Nephron progenitor cell (in vitro differentiated cells): ENCODE results near the gene APCDD1.
A peak's percentile ranks its signal among the peaks of the same experiment; 100 is the strongest.

Source experiments
- DNase-seq: peaks from one replicate; pipeline ENCODE4 v3.0.0; 2021
- H3K27ac Mint-ChIP-seq: 2 replicates; pipeline ENCODE4 v1.8.0; 2021; ENCODE audit warnings: mild to moderate bottlenecking, moderate library complexity, mixed read lengths
- H3K27me3 Mint-ChIP-seq: 2 replicates; pipeline ENCODE4 v1.8.0; 2021; ENCODE audit warnings: mild to moderate bottlenecking, low read depth, mixed read lengths; ENCODE audit not compliant: poor library complexity
- H3K36me3 Mint-ChIP-seq: 2 replicates; pipeline ENCODE4 v1.8.0; 2021; ENCODE audit warnings: low read depth, mixed read lengths
- H3K4me1 Mint-ChIP-seq: 2 replicates; pipeline ENCODE4 v1.8.0; 2021; ENCODE audit warnings: mixed read lengths
- H3K4me3 Mint-ChIP-seq: 2 replicates; pipeline ENCODE4 v1.8.0; 2021; ENCODE audit warnings: mild to moderate bottlenecking, moderate library complexity, mixed read lengths
- H3K9me3 Mint-ChIP-seq: 2 replicates; pipeline ENCODE4 v1.8.0; 2021; ENCODE audit warnings: mild to moderate bottlenecking, moderate library complexity, mixed read lengths
- CTCF ChIP-seq: fragments of 200-600 bp; sonication (generic); IDR thresholded peaks from 2 replicates; pipeline ENCODE4 v1.5.0; 2021; ENCODE audit warnings: antibody characterized with exemption

The APCDD1 gene

GRCh38 chr18:10455726-10456453 lies 1.5 kb downstream of the APCDD1 start:
- no peak for TF ChIP-seq CTCF
- Mint-ChIP-seq H3K4me3 (peak overlapping the region; percentile 93), H3K27me3 (no peaks in the 10 kb centered on the region), H3K9me3 (no peaks in the 10 kb centered on the region), H3K36me3 (no peaks in the 10 kb centered on the region), H3K4me1 (peaks cover 65% of the 10 kb centered on the region), H3K27ac (peak overlapping the region; percentile 93)
- no peak for DNase-seq

GRCh38 chr18:10456718-10457117 lies 2.3 kb downstream of the APCDD1 start:
- Mint-ChIP-seq H3K9me3 (no peaks in the 10 kb centered on the region), H3K36me3 (no peaks in the 10 kb centered on the region), H3K27ac (peak overlapping the region; percentile 26), H3K27me3 (no peaks in the 10 kb centered on the region), H3K4me1 (peaks cover 65% of the 10 kb centered on the region), H3K4me3 (peak overlapping the region; percentile 93)
- no peak for TF ChIP-seq CTCF
- DNase-seq = no peak

GRCh38 chr18:10457128-10457527 lies 2.7 kb downstream of the APCDD1 start:
- peaks cover 62% of the 10 kb centered on the region for H3K4me1 Mint-ChIP-seq
- no peaks in the 10 kb centered on the region for H3K9me3 Mint-ChIP-seq
- no peak for DNase-seq
- no peaks in the 10 kb centered on the region for H3K36me3 Mint-ChIP-seq
- TF ChIP-seq CTCF = no peak
- no peak overlapping the region for H3K27ac Mint-ChIP-seq
- no peaks in the 10 kb centered on the region for H3K27me3 Mint-ChIP-seq
- H3K4me3 Mint-ChIP-seq = peak overlapping the region; percentile 93

GRCh38 chr18:10457767-10458166 lies 3.3 kb downstream of the APCDD1 start:
- no peak for DNase-seq
- H3K4me1 Mint-ChIP-seq = peaks cover 60% of the 10 kb centered on the region
- peak overlapping the region; percentile 93 for H3K4me3 Mint-ChIP-seq
- TF ChIP-seq CTCF = no peak
- H3K36me3 Mint-ChIP-seq = peaks cover 3% of the 10 kb centered on the region
- H3K27ac Mint-ChIP-seq = no peak overlapping the region
- no peaks in the 10 kb centered on the region for H3K27me3 Mint-ChIP-seq
- H3K9me3 Mint-ChIP-seq = no peaks in the 10 kb centered on the region

- no peaks in the 10 kb centered on the region for H3K9me3 Mint-ChIP-seq
- H3K36me3 Mint-ChIP-seq = peaks cover 7% of the 10 kb centered on the region
- TF ChIP-seq CTCF = no peak
- H3K27me3 Mint-ChIP-seq = no peaks in the 10 kb centered on the region
- DNase-seq = no peak
- no peak overlapping the region for H3K4me3 Mint-ChIP-seq
- H3K4me1 Mint-ChIP-seq = peaks cover 61% of the 10 kb centered on the region
- H3K27ac Mint-ChIP-seq = no peak overlapping the region
Measured at GRCh38 chr18:10458691-10459090, 4.3 kb downstream of the APCDD1 start.

GRCh38 chr18:10459587-10459986 lies 5.2 kb downstream of the APCDD1 start:
- Mint-ChIP-seq H3K27me3 (peaks cover 5% of the 10 kb centered on the region), H3K36me3 (peaks cover 7% of the 10 kb centered on the region), H3K4me1 (peaks cover 70% of the 10 kb centered on the region), H3K27ac (no peak overlapping the region), H3K9me3 (no peaks in the 10 kb centered on the region), H3K4me3 (no peak overlapping the region)
- DNase-seq = no peak
- TF ChIP-seq CTCF = no peak
